Prostate gland (tissue), 2 donors: ENCODE measurements around the gene B3GNT7. TPM values are rescaled to one million over a fixed set of nuclear protein-coding genes. Genes with fewer than 3 reads are reported as not detected.

Source experiments
- DNase-seq: peaks from one replicate; pipeline ENCODE4 v3.0.0-alpha.2; 2019; ENCODE audit warnings: low spot score
- H3K27ac ChIP-seq, 2 donors: fragments of 200-600 bp; sonication (generic); 2 replicates each; pipeline ENCODE4 v1.5.1; 2017 to 2019
- H3K27me3 ChIP-seq: fragments of 200-600 bp; sonication (generic); replicated peaks from 2 replicates; pipeline ENCODE4 v1.5.1; 2019; ENCODE audit not compliant: insufficient read depth
- H3K36me3 ChIP-seq, 2 donors: fragments of 200-600 bp; sonication (generic); 1 replicate in 1 of 2; 2 replicates in 1 of 2; pipeline versions ENCODE4 v1.5.1 to v1.8.1; 2017 to 2019
- H3K4me1 ChIP-seq: fragments of 200-600 bp; sonication (generic); replicated peaks from 2 replicates; pipeline ENCODE4 v1.5.1; 2019
- H3K4me3 ChIP-seq, 2 donors: fragments of 200-600 bp; sonication (generic); 2 replicates each; pipeline ENCODE4 v1.5.1; 2017 to 2019
- H3K9me3 ChIP-seq: fragments of 200-600 bp; sonication (generic); 2 replicates; pipeline ENCODE4 v1.5.1; 2017
- CTCF ChIP-seq, 4 experiments: fragments of 200-600 bp in 2 of 4; fragments of 450-650 bp in 2 of 4; sonication (generic) in 2 of 4; IDR thresholded peaks; 1 replicate in 3 of 4; 2 replicates in 1 of 4; pipeline ENCODE4 v1.5.1; 2016 to 2019; ENCODE audit warnings: antibody characterized with exemption in 4 of 4, mild to moderate bottlenecking in 2 of 4, moderate library complexity in 2 of 4
- POLR2A ChIP-seq: fragments of 450-650 bp; IDR thresholded peaks from one replicate; pipeline ENCODE4 v1.6.1; 2016; ENCODE audit warnings: antibody characterized with exemption, mild to moderate bottlenecking
- POLR2AphosphoS5 ChIP-seq: sonication (generic); formaldehyde crosslinking; IDR thresholded peaks from one replicate; pipeline ENCODE4 v1.6.1; 2017; ENCODE audit warnings: antibody characterized with exemption
- WGBS: methylation state at CpG from one replicate; pipeline ENCODE4 v1.1.5; 2018; 5-methylcytosine and 5-hydroxymethylcytosine counted together
- intact Hi-C: fragments of 100-400 bp; cut with DNase I; formaldehyde crosslinking; loops from one replicate; pipeline ENCODE4 v1.14.2; 2022
- total RNA-seq, 2 donors: library from RNA; depleted of rRNA; stranded (reverse); fragments of >200 nt; gene quantifications; one replicate each; pipeline ENCODE4 v1.1.0, GENCODE V29; 2016

B3GNT7 gene
- total RNA-seq, 2 donors from 2014 or later = 2.1 to 7.4 TPM

- no peaks in the 10 kb centered on the region for H3K27me3 ChIP-seq
- 90% methylated on average over 21 of the region's 21 CpGs for WGBS
- H3K4me1 ChIP-seq = no peaks in the 10 kb centered on the region
- no peak for DNase-seq
- TF ChIP-seq POLR2A (no peak), POLR2AphosphoS5 (no peak), CTCF (IDR thresholded peaks at IDR 0.05) (no peak)
- intact Hi-C loops = no loop called here
- H3K4me3 ChIP-seq = no peak overlapping the region
- H3K27ac ChIP-seq = no peak overlapping the region
- H3K36me3 ChIP-seq = no peaks in the 10 kb centered on the region
- H3K9me3 ChIP-seq = no peaks in the 10 kb centered on the region
Observed at GRCh38 chr2:231370749-231371429, 24.6 kb upstream of the B3GNT7 start.

DNA sequence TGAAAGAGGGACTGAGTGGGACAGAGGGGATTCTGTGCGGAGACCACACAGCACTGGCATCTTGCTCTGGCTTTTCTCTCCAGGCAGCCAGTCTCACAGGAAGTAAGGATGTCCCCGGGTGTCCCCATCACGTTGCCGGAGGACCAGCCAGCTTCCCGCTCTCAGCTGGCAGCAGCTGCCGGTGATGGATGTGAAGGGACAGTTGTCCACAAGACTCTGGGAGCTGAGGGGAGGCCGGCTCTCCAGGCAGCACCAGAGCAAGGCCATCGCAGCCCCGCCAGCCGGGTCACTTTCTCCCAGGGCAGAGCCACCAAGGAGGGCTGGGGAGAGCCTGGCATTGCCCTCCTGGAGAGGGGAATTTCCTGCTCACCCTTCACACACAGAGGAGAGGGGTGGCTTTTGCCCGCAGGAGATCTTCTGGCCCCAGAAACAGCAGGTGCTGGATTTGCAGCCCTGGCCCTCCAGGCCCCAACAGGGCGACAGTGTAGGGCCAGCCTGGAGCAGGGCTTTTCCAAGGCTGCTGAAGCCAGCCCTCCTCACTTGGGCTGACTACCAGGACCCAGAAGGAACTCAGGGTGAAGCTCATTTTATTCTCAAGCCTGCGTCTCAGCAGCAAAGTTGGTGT lies 24.0 kb upstream of the B3GNT7 start:
- H3K9me3 ChIP-seq = no peaks in the 10 kb centered on the region
- TF ChIP-seq CTCF (IDR thresholded peaks at IDR 0.05) = no peak
- no peak for TF ChIP-seq POLR2AphosphoS5
- TF ChIP-seq POLR2A = no peak
- H3K36me3 ChIP-seq = no peaks in the 10 kb centered on the region
- DNase-seq = no peak
- H3K27me3 ChIP-seq = no peaks in the 10 kb centered on the region
- intact Hi-C loops = no loop called here
- no peaks in the 10 kb centered on the region for H3K4me1 ChIP-seq
- H3K27ac ChIP-seq = no peak overlapping the region
- no peak overlapping the region for H3K4me3 ChIP-seq
- 81% methylated on average over 12 of the region's 13 CpGs for WGBS

DNA sequence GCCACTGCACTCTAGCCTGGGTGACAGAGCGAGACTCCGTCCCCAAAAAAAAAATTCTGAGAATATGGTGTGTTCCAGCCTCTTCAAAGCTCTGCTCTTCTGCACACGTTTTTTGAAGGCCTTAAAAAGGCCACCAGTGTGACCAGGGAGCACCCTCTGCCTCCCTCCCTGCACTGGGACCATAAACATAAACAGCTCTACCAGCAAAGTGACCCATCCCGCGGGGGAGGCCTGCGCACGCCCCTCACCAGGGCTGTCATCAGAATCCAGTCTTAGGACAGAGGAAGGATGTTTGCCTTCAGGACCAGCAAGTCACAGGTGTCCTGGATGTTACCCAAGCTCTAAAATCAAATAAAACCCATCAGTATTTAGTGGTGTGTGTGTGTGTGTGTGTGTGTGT lies 23.2 kb upstream of the B3GNT7 start:
- 77% methylated on average over 7 of the region's 7 CpGs for WGBS
- no peaks in the 10 kb centered on the region for H3K27me3 ChIP-seq
- no peaks in the 10 kb centered on the region for H3K4me1 ChIP-seq
- H3K4me3 ChIP-seq = no peak overlapping the region
- H3K27ac ChIP-seq = no peak overlapping the region
- TF ChIP-seq POLR2AphosphoS5 = no peak
- no peak for TF ChIP-seq POLR2A
- no peak for TF ChIP-seq CTCF (IDR thresholded peaks at IDR 0.05)
- intact Hi-C loops = no loop called here
- no peak for DNase-seq
- H3K36me3 ChIP-seq = no peaks in the 10 kb centered on the region
- no peaks in the 10 kb centered on the region for H3K9me3 ChIP-seq

GRCh38 chr2:231373184-231373583 lies 22.3 kb upstream of the B3GNT7 start:
- 91% methylated on average over 8 of the region's 8 CpGs for WGBS
- no peak for DNase-seq
- no peak overlapping the region for H3K27ac ChIP-seq
- no peak overlapping the region for H3K4me3 ChIP-seq
- TF ChIP-seq CTCF (IDR thresholded peaks at IDR 0.05) (no peak), POLR2A (no peak), POLR2AphosphoS5 (no peak)
- H3K27me3 ChIP-seq = no peaks in the 10 kb centered on the region
- intact Hi-C loops = no loop called here
- no peaks in the 10 kb centered on the region for H3K4me1 ChIP-seq
- no peaks in the 10 kb centered on the region for H3K9me3 ChIP-seq
- H3K36me3 ChIP-seq = no peaks in the 10 kb centered on the region
